Measurements from ENCODE around the gene PRKAG2. TPM values are rescaled to one million over a fixed set of nuclear protein-coding genes. Genes with fewer than 3 reads are reported as not detected.

Gene PRKAG2
- total RNA-seq, 1 donor from 2014 or later = 130 TPM

DNA sequence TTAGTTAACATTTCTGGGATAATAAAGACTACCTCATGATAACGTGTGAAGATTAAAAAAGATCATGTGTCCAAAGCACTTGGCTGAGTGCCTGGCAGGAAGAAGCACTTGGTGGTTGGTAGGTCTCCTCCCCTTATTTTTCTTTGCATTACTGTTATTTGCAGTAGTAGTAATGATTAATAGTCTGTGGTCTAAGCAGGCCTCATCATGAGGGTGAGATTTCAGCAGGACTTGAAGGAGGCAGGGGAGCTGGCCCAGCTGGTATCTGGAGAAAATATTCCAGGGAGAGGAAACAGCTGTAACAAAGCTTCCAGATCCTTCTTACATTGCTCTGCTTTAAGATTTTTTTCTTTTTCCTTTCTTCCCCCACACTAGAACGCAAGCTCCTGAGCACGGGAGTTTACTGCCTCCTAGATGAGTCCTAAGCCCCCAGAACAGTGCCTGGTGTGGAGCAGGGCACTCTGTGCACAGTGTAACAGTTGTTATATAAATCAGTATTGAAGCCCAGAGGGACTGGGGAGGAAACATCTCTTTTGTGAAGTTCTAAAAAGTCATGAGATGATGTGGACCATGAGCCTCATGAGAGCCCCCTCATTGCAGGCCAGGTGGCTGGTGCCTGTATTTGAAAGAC lies 326.1 kb downstream of the PRKAG2 start:
- Histone ChIP-seq H3K9me3 (replicated peaks) (no peaks in the 10 kb centered on the region), H3K27ac (replicated peaks) (no peak overlapping the region), H3K36me3 (no peaks in the 10 kb centered on the region), H3K4me1 (peaks cover 20% of the 10 kb centered on the region), H3K4me3 (no peak overlapping the region), H3K27me3 (ENCODE audit: low read depth) (no peaks in the 10 kb centered on the region)
- DNase-seq = no peak
- TF ChIP-seq, protein P1, sequence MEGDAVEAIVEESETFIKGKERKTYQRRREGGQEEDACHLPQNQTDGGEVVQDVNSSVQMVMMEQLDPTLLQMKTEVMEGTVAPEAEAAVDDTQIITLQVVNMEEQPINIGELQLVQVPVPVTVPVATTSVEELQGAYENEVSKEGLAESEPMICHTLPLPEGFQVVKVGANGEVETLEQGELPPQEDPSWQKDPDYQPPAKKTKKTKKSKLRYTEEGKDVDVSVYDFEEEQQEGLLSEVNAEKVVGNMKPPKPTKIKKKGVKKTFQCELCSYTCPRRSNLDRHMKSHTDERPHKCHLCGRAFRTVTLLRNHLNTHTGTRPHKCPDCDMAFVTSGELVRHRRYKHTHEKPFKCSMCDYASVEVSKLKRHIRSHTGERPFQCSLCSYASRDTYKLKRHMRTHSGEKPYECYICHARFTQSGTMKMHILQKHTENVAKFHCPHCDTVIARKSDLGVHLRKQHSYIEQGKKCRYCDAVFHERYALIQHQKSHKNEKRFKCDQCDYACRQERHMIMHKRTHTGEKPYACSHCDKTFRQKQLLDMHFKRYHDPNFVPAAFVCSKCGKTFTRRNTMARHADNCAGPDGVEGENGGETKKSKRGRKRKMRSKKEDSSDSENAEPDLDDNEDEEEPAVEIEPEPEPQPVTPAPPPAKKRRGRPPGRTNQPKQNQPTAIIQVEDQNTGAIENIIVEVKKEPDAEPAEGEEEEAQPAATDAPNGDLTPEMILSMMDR (IDR thresholded peaks at IDR 0.05; ENCODE audit: borderline replicate concordance) = no peak
- intact Hi-C loops (cut with micrococcal nuclease) = no loop called here

DNA sequence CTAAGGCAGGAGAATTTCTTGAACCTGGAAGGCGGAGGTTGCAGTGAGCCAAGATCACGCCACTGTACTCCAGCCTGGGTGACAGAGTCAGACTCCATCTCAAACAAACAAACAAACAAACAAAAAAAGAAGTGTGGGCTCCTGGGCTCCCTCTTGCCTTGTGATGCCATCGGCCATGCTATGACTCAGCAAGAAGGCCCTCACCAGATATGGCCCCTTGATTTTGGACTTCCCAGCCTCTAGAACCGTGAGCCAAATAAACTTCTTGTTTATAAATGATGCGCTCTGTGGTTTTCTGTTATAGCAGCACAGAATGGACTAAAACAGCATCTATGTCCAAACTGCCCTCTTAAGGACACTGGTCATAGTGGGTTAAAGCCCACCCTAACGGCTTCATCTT lies 327.3 kb downstream of the PRKAG2 start:
- Histone ChIP-seq H3K9me3 (replicated peaks) (no peaks in the 10 kb centered on the region), H3K27me3 (ENCODE audit: low read depth) (no peaks in the 10 kb centered on the region), H3K4me1 (peaks cover 20% of the 10 kb centered on the region), H3K27ac (replicated peaks) (no peak overlapping the region), H3K4me3 (no peak overlapping the region), H3K36me3 (no peaks in the 10 kb centered on the region)
- TF ChIP-seq, protein P1 (IDR thresholded peaks at IDR 0.05; ENCODE audit: borderline replicate concordance) = no peak
- DNase-seq = no peak
- intact Hi-C loops (cut with micrococcal nuclease) = no loop called here

DNA sequence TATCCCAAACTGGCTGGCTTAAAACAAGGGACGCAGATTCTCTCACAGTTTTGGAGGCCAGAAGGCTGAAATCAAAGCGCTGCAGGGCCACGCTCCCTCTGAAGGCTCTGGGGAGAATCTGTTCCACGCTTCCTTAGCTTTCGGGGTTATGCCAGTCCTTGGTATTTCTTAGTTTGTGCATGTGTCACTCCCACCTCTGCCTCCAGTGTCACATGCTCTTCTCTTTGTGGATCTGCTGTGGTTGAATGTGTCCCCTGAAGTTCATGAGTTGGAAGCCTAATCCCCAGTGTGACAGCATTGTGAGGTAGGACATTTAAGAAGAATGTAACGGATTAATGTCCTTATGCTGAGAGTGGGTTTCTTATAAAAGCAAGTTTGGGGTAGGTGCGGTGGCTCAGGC lies 327.8 kb downstream of the PRKAG2 start:
- H3K27ac ChIP-seq (replicated peaks) = no peak overlapping the region
- intact Hi-C loops (cut with micrococcal nuclease) = no loop called here
- no peak overlapping the region for H3K4me3 ChIP-seq
- H3K27me3 ChIP-seq (ENCODE audit: low read depth) = no peaks in the 10 kb centered on the region
- no peak for DNase-seq
- H3K4me1 ChIP-seq = peaks cover 20% of the 10 kb centered on the region
- TF ChIP-seq, protein P1 (IDR thresholded peaks at IDR 0.05; ENCODE audit: borderline replicate concordance) = no peak
- H3K36me3 ChIP-seq = no peaks in the 10 kb centered on the region
- H3K9me3 ChIP-seq (replicated peaks) = no peaks in the 10 kb centered on the region

DNA sequence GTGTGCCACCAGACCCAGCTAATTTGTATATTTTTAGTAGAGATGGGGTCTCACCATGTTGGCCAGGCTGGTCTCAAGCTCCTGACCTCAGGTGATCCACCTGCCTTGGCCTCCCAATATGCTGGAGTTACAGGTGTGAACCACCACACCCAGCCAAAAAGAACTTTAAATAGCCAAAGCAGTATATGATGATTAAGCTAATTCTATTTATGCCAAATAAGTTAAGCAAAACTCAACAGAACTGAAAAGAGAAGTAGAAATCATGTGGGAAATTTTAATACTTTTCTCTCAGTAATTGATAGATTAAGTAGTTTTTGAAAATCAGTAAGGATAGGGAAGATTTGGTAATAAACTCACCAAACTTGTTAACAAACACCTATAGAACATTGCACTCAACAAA lies 332.7 kb downstream of the PRKAG2 start:
- H3K36me3 ChIP-seq = no peaks in the 10 kb centered on the region
- H3K9me3 ChIP-seq (replicated peaks) = no peaks in the 10 kb centered on the region
- no peak overlapping the region for H3K4me3 ChIP-seq
- no peaks in the 10 kb centered on the region for H3K27me3 ChIP-seq (ENCODE audit: low read depth)
- no peak overlapping the region for H3K27ac ChIP-seq (replicated peaks)
- DNase-seq = no peak
- H3K4me1 ChIP-seq = peaks cover 8% of the 10 kb centered on the region
- intact Hi-C loops (cut with micrococcal nuclease) = no loop called here
- TF ChIP-seq, protein P1 (IDR thresholded peaks at IDR 0.05; ENCODE audit: borderline replicate concordance) = no peak

DNA sequence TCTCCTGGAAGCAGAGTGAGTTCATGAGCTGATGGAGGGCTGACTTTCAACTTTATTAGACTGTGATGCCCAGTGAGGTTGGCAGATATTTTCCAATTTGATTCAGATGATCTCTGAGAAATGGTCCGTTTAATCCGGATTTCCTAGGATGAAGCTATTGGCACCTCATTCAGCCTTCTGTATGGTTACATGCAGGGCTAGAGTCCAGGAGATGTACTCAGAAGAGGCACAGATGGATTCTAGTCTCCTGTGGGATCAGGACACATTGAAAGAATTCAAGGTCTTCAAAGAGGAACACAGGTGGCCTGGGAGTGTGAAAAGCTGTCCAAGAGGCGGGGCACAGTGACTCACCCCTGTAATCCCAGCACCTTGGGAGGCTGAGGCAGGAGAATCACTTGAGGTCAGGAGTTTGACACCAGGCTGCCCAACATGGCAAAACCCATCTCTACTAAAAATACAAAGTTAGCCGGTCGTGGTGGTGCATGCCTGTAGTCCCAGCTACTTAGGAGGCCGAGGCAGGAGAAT lies 334.2 kb downstream of the PRKAG2 start:
- Histone ChIP-seq H3K27ac (replicated peaks) (no peak overlapping the region), H3K27me3 (ENCODE audit: low read depth) (no peaks in the 10 kb centered on the region), H3K36me3 (no peaks in the 10 kb centered on the region), H3K9me3 (replicated peaks) (no peaks in the 10 kb centered on the region), H3K4me1 (peaks cover 23% of the 10 kb centered on the region), H3K4me3 (no peak overlapping the region)
- intact Hi-C loops (cut with micrococcal nuclease) = no loop called here
- TF ChIP-seq, protein P1 (IDR thresholded peaks at IDR 0.05; ENCODE audit: borderline replicate concordance) = no peak
- no peak for DNase-seq
